ENCODE measurements around the gene CRYBG3.

CRYBG3 gene

DNA sequence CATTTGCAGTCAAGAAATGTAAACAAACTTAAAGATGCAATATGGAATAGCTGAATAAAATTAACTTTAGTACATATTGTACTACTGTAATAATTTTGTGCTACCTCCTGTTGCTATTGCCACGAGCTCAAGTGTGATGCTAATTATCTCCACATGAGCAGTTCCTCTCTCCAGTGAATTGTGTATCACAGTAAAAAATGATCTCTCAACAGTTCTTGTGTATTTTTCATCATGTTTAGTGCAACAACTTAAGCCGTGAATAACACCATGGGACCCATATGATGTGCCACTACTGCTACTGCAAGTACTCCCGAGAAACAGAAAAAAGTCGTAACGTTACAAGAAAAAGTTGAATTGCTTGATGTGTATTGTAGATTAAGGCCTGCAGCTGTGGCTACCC lies 138.1 kb downstream of the CRYBG3 start:
- Histone ChIP-seq H3K9ac (ENCODE audit: low read length) (no peak overlapping the region), H3K27ac (ENCODE audit: low read depth, low read length) (no peak overlapping the region), H3K4ac (ENCODE audit: low read depth, low read length) (no peak overlapping the region), H3K9me3 (ENCODE audit: insufficient read depth, low read depth, low read length) (no peaks in the 10 kb centered on the region), H3K36me3 (ENCODE audit: control insufficient read depth in 1 of 2, insufficient read depth in 2 of 2, low read length in 2 of 2) (peaks cover 0 to 4% of the 10 kb centered on the region in 2 experiments), H3K4me1 (ENCODE audit: control insufficient read depth in 1 of 2, insufficient read depth in 2 of 2, low read length in 2 of 2) (peaks cover 0 to 5% of the 10 kb centered on the region in 2 experiments), H4K12ac (ENCODE audit: low read depth, low read length) (no peak overlapping the region), H4K91ac (ENCODE audit: low read depth, low read length) (no peak overlapping the region), H3K79me2 (ENCODE audit: control insufficient read depth, insufficient read depth, low read length, poor library complexity) (no peaks in the 10 kb centered on the region), H3K27me3 (ENCODE audit: insufficient read depth, low read length) (no peaks in the 10 kb centered on the region), H3K79me1 (ENCODE audit: low read length) (no peaks in the 10 kb centered on the region), H4K8ac (ENCODE audit: low read depth, low read length) (no peak overlapping the region), H3K4me3 (ENCODE audit: low read depth, low read length) (no peak overlapping the region), H2BK120ac (ENCODE audit: insufficient read depth, low read length, poor library complexity) (no peak overlapping the region), H3K4me2 (ENCODE audit: low read length) (no peak overlapping the region), H2BK12ac (ENCODE audit: low read length) (no peak overlapping the region), H3K14ac (ENCODE audit: low read length) (no peak overlapping the region), H2BK5ac (ENCODE audit: low read depth, low read length, poor library complexity) (no peak overlapping the region), H2AK5ac (ENCODE audit: low read length) (no peak overlapping the region), H3K18ac (ENCODE audit: low read length) (no peak overlapping the region), H3K23ac (ENCODE audit: low read length) (no peak overlapping the region), H2AFZ (ENCODE audit: insufficient read depth, low read length, poor library complexity) (no peak overlapping the region)
- WGBS (ENCODE audit: extremely low coverage, insufficient coverage, insufficient read length) = no CpG with 5 or more reads among the region's 5 CpGs
- no peak for DNase-seq

- WGBS (ENCODE audit: extremely low coverage, insufficient coverage, insufficient read length) = no CpG with 5 or more reads among the region's 5 CpGs
Measured at GRCh38 chr3:97960551-97960950, 138.7 kb downstream of the CRYBG3 start.

DNA sequence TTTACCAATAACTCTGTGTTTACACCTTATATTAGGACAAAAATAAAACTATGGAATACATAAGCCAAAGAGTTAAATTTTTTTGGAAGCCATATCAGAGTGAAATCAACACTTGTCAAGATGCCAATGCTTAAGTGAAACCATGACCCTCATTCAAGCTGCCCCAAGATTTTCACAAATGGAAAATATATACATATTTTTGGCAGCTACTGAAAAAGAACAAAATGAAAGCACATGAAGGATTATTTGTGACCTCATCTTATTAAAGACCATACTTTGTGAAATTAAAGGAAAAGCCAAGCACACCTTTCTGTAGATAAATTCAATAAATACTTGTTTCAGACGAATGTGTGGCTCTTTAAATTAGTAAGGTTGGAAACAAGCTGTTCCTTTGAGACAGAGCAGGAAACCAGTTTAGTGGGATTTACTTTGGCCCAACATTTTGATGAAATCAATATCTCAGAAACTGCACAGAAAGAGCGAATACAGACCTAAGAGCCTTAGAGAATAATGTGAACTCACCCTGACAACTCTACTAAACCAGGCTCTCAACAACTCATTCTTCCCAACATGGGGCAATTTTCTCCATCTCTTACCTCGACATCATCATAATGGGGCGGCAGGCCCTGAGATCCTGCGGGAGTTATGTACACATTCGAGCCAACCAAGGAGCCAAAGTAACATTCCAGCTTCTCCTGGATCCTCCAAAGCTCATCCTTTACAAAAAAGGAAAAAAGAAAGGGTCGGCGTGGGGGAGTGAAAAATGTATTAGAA lies 139.4 kb downstream of the CRYBG3 start:
- H3K4ac ChIP-seq (ENCODE audit: low read depth, low read length) = no peak overlapping the region
- no peak overlapping the region for H3K14ac ChIP-seq (ENCODE audit: low read length)
- no peak overlapping the region for H2BK5ac ChIP-seq (ENCODE audit: low read depth, low read length, poor library complexity)
- no peak overlapping the region for H4K12ac ChIP-seq (ENCODE audit: low read depth, low read length)
- H2BK12ac ChIP-seq (ENCODE audit: low read length) = no peak overlapping the region
- no peak overlapping the region for H3K4me2 ChIP-seq (ENCODE audit: low read length)
- H2BK120ac ChIP-seq (ENCODE audit: insufficient read depth, low read length, poor library complexity) = no peak overlapping the region
- H4K8ac ChIP-seq (ENCODE audit: low read depth, low read length) = no peak overlapping the region
- H2AK5ac ChIP-seq (ENCODE audit: low read length) = no peak overlapping the region
- H3K18ac ChIP-seq (ENCODE audit: low read length) = no peak overlapping the region
- H4K91ac ChIP-seq (ENCODE audit: low read depth, low read length) = no peak overlapping the region
- H3K23ac ChIP-seq (ENCODE audit: low read length) = no peak overlapping the region
- H3K79me1 ChIP-seq (ENCODE audit: low read length) = no peaks in the 10 kb centered on the region
- H3K9ac ChIP-seq (ENCODE audit: low read length) = no peak overlapping the region
- H3K9me3 ChIP-seq (ENCODE audit: insufficient read depth, low read depth, low read length) = no peaks in the 10 kb centered on the region
- H3K4me1 ChIP-seq (ENCODE audit: control insufficient read depth in 1 of 2, insufficient read depth in 2 of 2, low read length in 2 of 2) = peaks cover 0 to 6% of the 10 kb centered on the region in 2 experiments
- no peaks in the 10 kb centered on the region for H3K27me3 ChIP-seq (ENCODE audit: insufficient read depth, low read length)
- DNase-seq = no peak
- no peak overlapping the region for H2AFZ ChIP-seq (ENCODE audit: insufficient read depth, low read length, poor library complexity)
- no peak overlapping the region for H3K4me3 ChIP-seq (ENCODE audit: low read depth, low read length)
- peaks cover 0 to 4% of the 10 kb centered on the region in 2 experiments for H3K36me3 ChIP-seq (ENCODE audit: control insufficient read depth in 1 of 2, insufficient read depth in 2 of 2, low read length in 2 of 2)
- no peak overlapping the region for H3K27ac ChIP-seq (ENCODE audit: low read depth, low read length)
- no CpG with 5 or more reads among the region's 8 CpGs for WGBS (ENCODE audit: extremely low coverage, insufficient coverage, insufficient read length)
- H3K79me2 ChIP-seq (ENCODE audit: control insufficient read depth, insufficient read depth, low read length, poor library complexity) = no peaks in the 10 kb centered on the region

More at GRCh38 chr3:97960551-97960950, 138.7 kb downstream of the CRYBG3 start:
- Histone ChIP-seq H3K36me3 (ENCODE audit: control insufficient read depth in 1 of 2, insufficient read depth in 2 of 2, low read length in 2 of 2) (peaks cover 0 to 4% of the 10 kb centered on the region in 2 experiments), H3K79me2 (ENCODE audit: control insufficient read depth, insufficient read depth, low read length, poor library complexity) (no peaks in the 10 kb centered on the region), H3K4me2 (ENCODE audit: low read length) (no peak overlapping the region), H3K4me3 (ENCODE audit: low read depth, low read length) (no peak overlapping the region), H4K8ac (ENCODE audit: low read depth, low read length) (no peak overlapping the region), H3K23ac (ENCODE audit: low read length) (no peak overlapping the region), H3K27ac (ENCODE audit: low read depth, low read length) (no peak overlapping the region), H3K27me3 (ENCODE audit: insufficient read depth, low read length) (no peaks in the 10 kb centered on the region), H3K18ac (ENCODE audit: low read length) (no peak overlapping the region), H3K9me3 (ENCODE audit: insufficient read depth, low read depth, low read length) (no peaks in the 10 kb centered on the region), H2BK120ac (ENCODE audit: insufficient read depth, low read length, poor library complexity) (no peak overlapping the region), H4K91ac (ENCODE audit: low read depth, low read length) (no peak overlapping the region), H4K12ac (ENCODE audit: low read depth, low read length) (no peak overlapping the region), H3K4ac (ENCODE audit: low read depth, low read length) (no peak overlapping the region), H2BK5ac (ENCODE audit: low read depth, low read length, poor library complexity) (no peak overlapping the region), H2BK12ac (ENCODE audit: low read length) (no peak overlapping the region), H3K79me1 (ENCODE audit: low read length) (no peaks in the 10 kb centered on the region), H2AFZ (ENCODE audit: insufficient read depth, low read length, poor library complexity) (no peak overlapping the region), H2AK5ac (ENCODE audit: low read length) (no peak overlapping the region), H3K14ac (ENCODE audit: low read length) (no peak overlapping the region), H3K4me1 (ENCODE audit: control insufficient read depth in 1 of 2, insufficient read depth in 2 of 2, low read length in 2 of 2) (peaks cover 0 to 6% of the 10 kb centered on the region in 2 experiments), H3K9ac (ENCODE audit: low read length) (no peak overlapping the region)
- no peak for DNase-seq

- Histone ChIP-seq H3K18ac (ENCODE audit: low read length) (no peak overlapping the region), H2AFZ (ENCODE audit: insufficient read depth, low read length, poor library complexity) (no peak overlapping the region), H2BK5ac (ENCODE audit: low read depth, low read length, poor library complexity) (no peak overlapping the region), H3K79me1 (ENCODE audit: low read length) (no peaks in the 10 kb centered on the region), H2BK120ac (ENCODE audit: insufficient read depth, low read length, poor library complexity) (no peak overlapping the region), H3K9ac (ENCODE audit: low read length) (no peak overlapping the region), H3K36me3 (ENCODE audit: control insufficient read depth in 1 of 2, insufficient read depth in 2 of 2, low read length in 2 of 2) (no peaks in the 10 kb centered on the region), H3K4me3 (ENCODE audit: low read depth, low read length) (no peak overlapping the region), H3K79me2 (ENCODE audit: control insufficient read depth, insufficient read depth, low read length, poor library complexity) (no peaks in the 10 kb centered on the region), H3K4me2 (ENCODE audit: low read length) (no peak overlapping the region), H4K91ac (ENCODE audit: low read depth, low read length) (no peak overlapping the region), H4K12ac (ENCODE audit: low read depth, low read length) (no peak overlapping the region), H3K14ac (ENCODE audit: low read length) (no peak overlapping the region), H3K23ac (ENCODE audit: low read length) (no peak overlapping the region), H4K8ac (ENCODE audit: low read depth, low read length) (no peak overlapping the region), H3K27ac (ENCODE audit: low read depth, low read length) (no peak overlapping the region), H2BK12ac (ENCODE audit: low read length) (no peak overlapping the region), H3K9me3 (ENCODE audit: insufficient read depth, low read depth, low read length) (no peaks in the 10 kb centered on the region), H3K4ac (ENCODE audit: low read depth, low read length) (peak overlapping the region; percentile 24), H3K4me1 (ENCODE audit: control insufficient read depth in 1 of 2, insufficient read depth in 2 of 2, low read length in 2 of 2) (peaks cover 2% of the 10 kb centered on the region in 2 experiments), H2AK5ac (ENCODE audit: low read length) (no peak overlapping the region), H3K27me3 (ENCODE audit: insufficient read depth, low read length) (no peaks in the 10 kb centered on the region)
- WGBS (ENCODE audit: extremely low coverage, insufficient coverage, insufficient read length) = no CpG with 5 or more reads among the region's 8 CpGs
- no peak for DNase-seq
Measured at GRCh38 chr3:97967966-97968365, 146.2 kb downstream of the CRYBG3 start.

All from trophoblast cell (in vitro differentiated cells and primary cell).